ENCODE data around the gene ERGIC1. TPM values are rescaled to one million over a fixed set of nuclear protein-coding genes. Genes with fewer than 3 reads are reported as not detected.

Gene ERGIC1
- total and polyA plus RNA-seq, 2 of the 13 experiments (the other 11 are each of a cell fraction or from before 2014, with no cell fraction given): 78.5 to 184 TPM

DNA sequence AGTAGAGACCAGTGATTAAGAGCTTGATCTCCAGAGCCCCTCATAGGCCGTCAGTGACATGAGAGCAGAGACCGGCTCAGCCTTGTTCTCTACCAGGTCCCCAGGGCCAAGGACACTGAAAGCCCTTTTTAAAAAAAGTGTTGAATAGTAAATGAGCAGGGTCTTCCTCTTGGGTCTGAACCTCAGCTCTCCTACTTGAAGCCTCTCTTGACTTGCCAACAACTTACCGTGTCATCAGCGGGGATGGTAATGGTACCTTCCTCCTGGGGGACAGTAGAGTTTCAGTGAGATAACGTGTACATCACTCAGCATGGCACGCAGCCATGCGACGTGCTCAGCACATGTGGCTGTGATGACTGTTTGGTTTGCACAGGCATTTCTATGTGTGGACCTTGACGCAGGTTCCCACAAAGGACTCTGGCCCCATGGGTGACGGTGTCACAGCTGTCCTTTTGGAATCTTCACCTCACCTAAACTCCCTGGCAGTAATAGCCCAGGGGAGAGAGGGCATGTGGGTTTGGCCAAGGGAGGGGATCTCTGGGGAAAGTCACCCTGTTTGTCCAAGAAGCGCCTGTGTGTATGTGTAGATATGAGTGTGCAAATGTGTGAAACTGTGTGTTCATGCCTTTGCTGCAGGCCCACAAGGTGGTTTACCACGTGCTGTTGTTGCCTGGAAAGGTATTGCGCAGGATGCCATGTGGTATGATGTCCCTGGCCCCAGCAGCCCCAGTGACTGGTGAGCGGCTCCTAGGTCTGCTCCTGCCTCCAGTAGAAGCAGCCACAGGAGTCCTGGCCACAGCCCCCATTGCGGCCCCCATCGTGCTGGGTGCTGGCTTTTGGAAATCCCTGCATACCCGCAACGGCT, 18.7 kb downstream of the ERGIC1 start (continued):
- TF ChIP-seq, protein P1, sequence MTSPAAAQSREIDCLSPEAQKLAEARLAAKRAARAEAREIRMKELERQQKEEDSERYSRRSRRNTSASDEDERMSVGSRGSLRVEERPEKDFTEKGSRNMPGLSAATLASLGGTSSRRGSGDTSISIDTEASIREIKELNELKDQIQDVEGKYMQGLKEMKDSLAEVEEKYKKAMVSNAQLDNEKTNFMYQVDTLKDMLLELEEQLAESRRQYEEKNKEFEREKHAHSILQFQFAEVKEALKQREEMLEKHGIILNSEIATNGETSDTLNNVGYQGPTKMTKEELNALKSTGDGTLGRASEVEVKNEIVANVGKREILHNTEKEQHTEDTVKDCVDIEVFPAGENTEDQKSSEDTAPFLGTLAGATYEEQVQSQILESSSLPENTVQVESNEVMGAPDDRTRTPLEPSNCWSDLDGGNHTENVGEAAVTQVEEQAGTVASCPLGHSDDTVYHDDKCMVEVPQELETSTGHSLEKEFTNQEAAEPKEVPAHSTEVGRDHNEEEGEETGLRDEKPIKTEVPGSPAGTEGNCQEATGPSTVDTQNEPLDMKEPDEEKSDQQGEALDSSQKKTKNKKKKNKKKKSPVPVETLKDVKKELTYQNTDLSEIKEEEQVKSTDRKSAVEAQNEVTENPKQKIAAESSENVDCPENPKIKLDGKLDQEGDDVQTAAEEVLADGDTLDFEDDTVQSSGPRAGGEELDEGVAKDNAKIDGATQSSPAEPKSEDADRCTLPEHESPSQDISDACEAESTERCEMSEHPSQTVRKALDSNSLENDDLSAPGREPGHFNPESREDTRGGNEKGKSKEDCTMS (CRISPR knock-in tag; conservative IDR thresholded peaks at IDR 0.05): no peak
- TF ChIP-seq SRSF9 (IDR thresholded peaks at IDR 0.05; ENCODE audit: borderline replicate concordance, insufficient read depth, low read depth, low read length, poor library complexity, severe bottlenecking) (no peak), ZMYM2 (CRISPR knock-in tag; IDR thresholded peaks at IDR 0.05) (peak; percentile 83), RERE (CRISPR knock-in tag; IDR thresholded peaks at IDR 0.05; ENCODE audit: low read depth) (peak; percentile 37), ZNF550 (CRISPR knock-in tag; IDR thresholded peaks at IDR 0.05; ENCODE audit: borderline replicate concordance) (0 out of 2 replicates have a peak, but pooled peaks have one; percentile 72), GZF1 (CRISPR knock-in tag; IDR thresholded peaks at IDR 0.05) (peak; percentile 63; the same call in 1 of the 2 replicates), ZNF674 (CRISPR knock-in tag; IDR thresholded peaks at IDR 0.05; ENCODE audit: low read depth) (no peak), MAZ (IDR thresholded peaks at IDR 0.05; ENCODE audit: borderline replicate concordance, low read depth, low read length) (no peak), MAZ (CRISPR knock-in tag; IDR thresholded peaks at IDR 0.05; ENCODE audit: low read depth) (0 out of 2 replicates have a peak, but pooled peaks have one; percentile 49), JUND (CRISPR knock-in tag; IDR thresholded peaks at IDR 0.05) (peak; percentile 88), CBX1 (IDR thresholded peaks at IDR 0.05; ENCODE audit: low read depth) (no peak), BHLHE40 (IDR thresholded peaks at IDR 0.05; ENCODE audit: low read length) (peak; percentile 88), MAF1 (CRISPR knock-in tag; IDR thresholded peaks at IDR 0.05; ENCODE audit: borderline replicate concordance) (no peak), ZNF703 (CRISPR knock-in tag; IDR thresholded peaks at IDR 0.05; ENCODE audit: borderline replicate concordance) (peak; percentile 18; the same call in 1 of the 2 replicates), ZNF841 (CRISPR knock-in tag; IDR thresholded peaks at IDR 0.05; ENCODE audit: borderline replicate concordance) (no peak), PAWR (CRISPR knock-in tag; IDR thresholded peaks at IDR 0.05; ENCODE audit: borderline replicate concordance) (no peak), ZNF556 (CRISPR knock-in tag; IDR thresholded peaks at IDR 0.05; ENCODE audit: borderline replicate concordance) (peak; percentile 83; the same call in 1 of the 2 replicates), ZNF839 (CRISPR knock-in tag; IDR thresholded peaks at IDR 0.05; ENCODE audit: borderline replicate concordance) (peak; percentile 64; the same call in 1 of the 2 replicates)
- TF ChIP-seq, protein P2, sequence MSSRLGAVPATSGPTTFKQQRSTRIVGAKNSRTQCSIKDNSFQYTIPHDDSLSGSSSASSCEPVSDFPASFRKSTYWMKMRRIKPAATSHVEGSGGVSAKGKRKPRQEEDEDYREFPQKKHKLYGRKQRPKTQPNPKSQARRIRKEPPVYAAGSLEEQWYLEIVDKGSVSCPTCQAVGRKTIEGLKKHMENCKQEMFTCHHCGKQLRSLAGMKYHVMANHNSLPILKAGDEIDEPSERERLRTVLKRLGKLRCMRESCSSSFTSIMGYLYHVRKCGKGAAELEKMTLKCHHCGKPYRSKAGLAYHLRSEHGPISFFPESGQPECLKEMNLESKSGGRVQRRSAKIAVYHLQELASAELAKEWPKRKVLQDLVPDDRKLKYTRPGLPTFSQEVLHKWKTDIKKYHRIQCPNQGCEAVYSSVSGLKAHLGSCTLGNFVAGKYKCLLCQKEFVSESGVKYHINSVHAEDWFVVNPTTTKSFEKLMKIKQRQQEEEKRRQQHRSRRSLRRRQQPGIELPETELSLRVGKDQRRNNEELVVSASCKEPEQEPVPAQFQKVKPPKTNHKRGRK (CRISPR knock-in tag; IDR thresholded peaks at IDR 0.05): peak; percentile 62; the same call in 1 of the 2 replicates
